GM18520 (cell line): Measurements from ENCODE around the gene GARS1.
"Not testable (repeated sequence)": the region's sequence is repeated elsewhere in the genome, so short reads cannot be mapped to it uniquely, and the experiment has no call there.

Experiments
- ATAC-seq: cut with Tn5 transposase; IDR thresholded peaks from one replicate; pipeline ENCODE4 v1.9.1; 2021; ENCODE audit not compliant: unreplicated experiment

Gene GARS1

DNA sequence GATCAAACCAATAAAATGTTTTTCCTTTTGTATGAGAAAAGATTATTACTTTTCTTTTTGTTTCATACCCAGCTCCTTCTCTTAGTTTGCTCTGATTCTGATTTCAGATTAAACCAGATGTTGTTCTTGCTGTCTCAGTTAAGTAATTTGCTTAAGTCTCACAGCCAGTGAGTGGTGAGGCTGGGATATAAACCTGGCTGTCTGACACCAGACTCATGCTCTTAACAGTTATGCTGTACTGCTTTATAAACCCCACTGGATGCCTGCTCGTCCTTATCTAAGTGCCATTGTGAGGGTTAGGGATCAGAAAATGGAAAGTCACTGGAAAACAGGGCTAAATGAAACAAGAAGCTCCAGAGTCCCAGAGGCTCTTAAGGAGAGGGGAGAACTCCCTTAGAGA is 24.3 kb downstream of the GARS1 start:
- no peak for ATAC-seq

DNA sequence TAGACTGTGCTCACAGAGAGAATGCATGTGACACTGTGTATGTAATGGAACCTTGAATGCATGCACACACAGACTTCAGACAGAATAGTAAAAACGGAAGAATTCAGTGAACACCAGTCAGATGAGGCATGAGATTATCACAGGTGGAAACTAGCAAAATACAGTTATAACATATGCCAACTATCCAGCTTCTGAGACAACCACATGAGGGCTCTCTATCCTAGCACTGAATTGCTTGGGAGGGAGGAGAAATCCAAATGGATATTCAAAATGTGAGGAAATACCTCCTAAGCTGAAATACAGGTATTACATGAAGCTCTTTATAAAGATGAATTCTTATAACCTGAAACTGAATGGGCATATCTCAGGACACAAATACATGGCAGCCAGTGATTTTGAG is 30.6 kb downstream of the GARS1 start:
- no peak for ATAC-seq

- no peak for ATAC-seq
These were observed 32.3 kb downstream of the GARS1 start for GRCh38 chr7:30627026-30627425.

GRCh38 chr7:30630986-30631385 is 36.3 kb downstream of the GARS1 start:
- no peak for ATAC-seq

DNA sequence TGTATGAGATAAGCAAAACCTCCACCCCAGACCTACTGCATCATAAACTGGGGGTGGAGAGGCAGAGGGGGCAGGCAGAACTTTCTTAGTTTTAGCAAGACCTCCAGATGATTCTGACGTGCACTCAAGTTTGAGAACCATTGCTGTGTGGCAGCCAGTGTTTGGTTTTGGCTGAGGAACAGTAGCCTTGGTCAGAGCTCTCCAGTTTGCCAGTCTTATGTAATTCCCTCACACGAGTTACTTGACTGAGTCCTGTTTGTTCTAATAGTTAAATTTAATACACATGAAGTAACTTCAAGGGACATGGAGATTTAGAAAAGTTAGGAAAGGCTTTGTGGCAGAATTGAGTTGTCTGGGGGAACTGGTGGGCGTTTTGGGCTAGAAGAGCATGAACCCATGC is 38.5 kb downstream of the GARS1 start:
- ATAC-seq: no peak

DNA sequence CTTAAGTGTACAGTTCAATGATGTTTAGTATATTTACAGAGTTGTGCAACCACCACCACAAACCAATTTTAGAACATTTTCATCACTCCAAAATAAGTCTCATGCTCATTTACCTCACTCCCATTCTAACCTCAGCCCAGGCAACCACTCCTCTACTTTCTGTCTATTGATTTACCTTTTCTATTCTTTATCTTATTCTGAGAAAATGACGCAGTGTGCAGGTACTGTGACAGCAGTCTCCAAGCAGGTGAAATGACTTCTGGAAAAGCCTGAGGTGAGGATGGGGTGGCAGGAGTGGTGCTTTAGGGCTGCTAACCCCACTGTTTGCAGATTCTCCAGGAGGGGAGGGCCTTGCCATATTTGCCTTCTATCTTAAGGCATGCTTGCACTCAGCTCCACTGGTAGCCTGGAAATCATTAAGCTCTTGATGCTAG is 39.5 kb downstream of the GARS1 start:
- no peak for ATAC-seq

DNA sequence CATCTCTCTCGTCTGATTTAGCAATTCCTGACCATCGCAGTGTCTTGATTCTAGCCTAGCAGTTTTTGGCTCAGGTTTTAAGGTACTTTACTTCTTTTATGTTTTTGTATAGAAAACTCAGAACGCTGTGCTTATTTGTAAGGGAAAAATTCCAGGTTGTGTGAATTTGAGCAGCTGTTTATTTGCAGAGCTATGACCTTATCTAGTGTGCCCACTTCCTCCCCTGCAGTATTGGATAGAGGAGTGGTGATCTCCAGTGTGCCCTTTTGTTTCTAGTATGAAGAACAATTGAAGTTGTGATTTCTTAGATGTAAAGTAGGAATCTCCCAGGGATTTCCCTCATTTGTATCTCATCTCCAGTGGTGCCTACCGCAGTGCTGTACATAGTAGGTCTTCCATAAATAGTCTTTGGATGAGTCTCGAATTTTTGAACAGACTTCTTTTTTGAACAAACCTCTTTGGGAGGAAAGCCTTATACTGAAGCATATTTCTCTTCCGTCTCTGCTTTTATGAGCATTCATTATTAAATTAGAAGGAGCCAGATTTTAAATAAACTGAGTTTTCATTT is 40.0 kb downstream of the GARS1 start:
- ATAC-seq: no peak

GRCh38 chr7:30635798-30636197 is 41.1 kb downstream of the GARS1 start:
- ATAC-seq: no peak

DNA sequence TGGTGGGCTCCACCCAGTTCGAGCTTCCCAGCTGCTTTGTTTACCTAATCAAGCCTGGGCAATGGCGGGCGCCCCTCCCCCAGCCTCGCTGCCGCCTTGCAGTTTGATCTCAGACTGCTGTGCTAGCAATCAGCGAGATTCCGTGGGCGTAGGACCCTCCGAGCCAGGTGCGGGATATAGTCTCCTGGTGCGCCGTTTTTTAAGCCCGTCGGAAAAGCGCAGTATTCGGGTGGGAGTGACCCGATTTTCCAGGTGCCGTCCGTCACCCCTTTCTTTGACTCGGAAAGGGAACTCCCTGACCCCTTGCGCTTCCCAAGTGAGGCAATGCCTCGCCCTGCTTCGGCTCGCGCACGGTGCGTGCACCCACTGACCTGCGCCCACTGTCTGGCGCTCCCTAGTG is 47.6 kb downstream of the GARS1 start:
- not testable (repeated sequence) for ATAC-seq

DNA sequence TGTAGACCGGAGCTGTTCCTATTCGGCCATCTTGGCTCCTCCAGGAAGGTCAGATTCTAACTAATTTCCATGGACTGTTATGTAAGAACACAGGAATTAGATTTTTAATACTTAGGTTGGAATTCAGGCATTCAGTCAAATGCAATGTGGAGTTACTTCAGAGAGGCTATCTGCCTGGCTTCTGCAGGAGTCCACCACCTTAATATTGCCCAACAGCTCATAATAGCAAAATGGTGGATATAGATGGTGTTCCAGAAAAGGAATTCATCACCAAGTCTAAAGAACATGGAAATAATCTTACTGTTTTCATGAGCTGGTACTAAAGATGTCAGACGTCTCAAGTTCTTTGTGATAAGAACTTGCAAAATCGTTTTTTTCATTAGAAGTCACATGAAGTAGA is 48.1 kb downstream of the GARS1 start:
- ATAC-seq: no peak

- ATAC-seq: no peak
These were observed 49.7 kb downstream of the GARS1 start for GRCh38 chr7:30644286-30644955.

DNA sequence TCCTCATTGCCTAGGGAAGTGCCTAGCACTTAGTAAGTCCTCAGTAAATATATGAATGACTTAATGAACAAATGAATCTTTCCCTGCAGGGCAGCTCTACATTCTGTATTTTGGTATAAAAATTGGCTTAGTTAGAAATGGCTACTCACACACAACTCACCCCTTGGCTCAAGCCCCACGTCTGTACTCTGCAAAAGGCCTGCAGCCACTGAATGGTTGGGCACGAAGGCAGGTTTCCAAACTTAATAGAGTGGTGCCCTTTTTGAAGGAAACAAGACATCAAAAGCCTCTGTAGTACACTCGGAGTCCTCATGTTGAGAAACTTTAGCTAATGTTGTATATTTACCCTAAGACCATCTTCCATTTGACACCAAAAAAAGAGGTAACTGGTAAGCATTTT is 51.0 kb downstream of the GARS1 start:
- ATAC-seq: no peak

GRCh38 chr7:30646154-30646553 is 51.5 kb downstream of the GARS1 start:
- no peak for ATAC-seq

GRCh38 chr7:30647589-30648364 is 53.1 kb downstream of the GARS1 start:
- no peak for ATAC-seq

DNA sequence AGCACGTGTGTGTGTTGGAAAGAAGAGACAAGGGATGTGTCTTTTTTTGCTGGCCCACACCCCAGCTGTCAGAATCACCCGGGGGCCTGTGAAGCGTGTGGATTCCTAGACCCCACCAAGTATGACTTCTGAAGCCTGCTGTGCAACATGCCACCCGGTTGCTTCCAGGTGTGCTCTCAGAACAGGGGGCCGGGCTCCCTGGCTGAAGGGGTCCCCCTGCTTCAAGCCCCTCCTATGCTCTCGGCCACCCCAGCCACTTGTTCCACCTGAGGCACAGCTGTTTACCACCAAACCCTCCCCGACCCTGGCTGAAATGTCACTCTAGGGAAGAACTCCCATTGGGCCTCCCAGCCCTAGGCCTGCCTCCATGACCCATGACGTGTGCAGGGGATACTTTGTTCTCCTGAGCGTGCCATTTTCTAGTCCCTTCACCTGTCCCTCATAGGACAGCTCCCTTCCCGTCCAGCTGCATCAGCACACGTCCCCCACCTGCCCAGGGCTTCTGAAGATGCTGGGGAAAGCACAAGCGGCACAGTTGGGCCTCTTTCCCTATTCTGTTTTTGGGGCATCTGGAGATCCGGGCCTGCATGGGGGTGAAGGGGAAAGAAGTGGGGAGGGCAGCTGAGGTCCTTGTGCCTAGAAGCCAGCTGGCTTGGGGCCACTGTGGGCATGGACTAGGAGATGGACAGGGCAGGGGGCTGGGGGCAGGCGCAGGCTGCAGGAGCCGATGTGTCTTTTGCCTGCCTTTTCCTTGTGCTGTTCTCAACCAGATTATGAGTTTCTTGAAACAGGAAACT is 54.3 kb downstream of the GARS1 start:
- ATAC-seq: no peak

- no peak for ATAC-seq
These were observed 55.2 kb downstream of the GARS1 start for GRCh38 chr7:30649717-30650420.

DNA sequence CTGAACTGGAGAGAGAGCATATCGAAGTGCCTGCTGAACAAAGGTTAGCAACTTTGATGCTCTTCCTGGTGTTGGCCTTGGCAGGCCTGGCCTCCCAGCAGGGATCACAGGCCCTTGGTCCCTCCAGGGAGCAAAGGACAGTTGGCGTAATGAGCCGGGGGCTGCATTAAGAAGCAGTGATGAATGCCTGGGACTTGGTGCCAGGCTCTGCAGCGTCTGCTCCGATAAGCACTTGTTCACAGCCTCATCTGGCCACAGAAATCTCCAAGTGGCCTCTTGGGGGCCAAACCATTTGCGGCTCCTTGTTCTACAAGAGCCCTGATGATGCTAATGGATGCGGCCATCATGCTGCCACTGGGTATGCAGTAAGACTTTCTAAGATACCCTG is 55.7 kb downstream of the GARS1 start:
- ATAC-seq: no peak

DNA sequence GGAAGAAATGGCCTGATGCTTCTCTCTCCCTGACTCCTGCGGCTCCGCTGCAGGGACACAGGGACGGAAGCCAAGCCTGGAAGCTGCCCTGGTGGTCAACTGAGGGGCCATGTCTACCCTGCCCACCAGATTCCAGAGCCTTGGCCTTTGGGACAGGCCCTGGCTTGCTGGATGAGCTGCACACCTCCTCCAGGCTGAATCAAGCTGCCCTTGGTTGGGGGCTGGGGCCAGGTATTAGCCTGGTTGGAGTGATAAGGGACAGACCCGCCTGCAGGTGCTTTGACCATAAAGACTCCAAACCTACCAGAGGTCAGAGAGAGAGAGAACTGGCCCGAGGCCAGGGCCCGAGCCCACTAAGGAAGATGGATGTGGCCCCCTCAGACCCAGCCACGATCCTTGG is 57.5 kb downstream of the GARS1 start:
- ATAC-seq: no peak

GRCh38 chr7:30652698-30653641 is 58.3 kb downstream of the GARS1 start:
- no peak for ATAC-seq
